Activated CD4-positive, alpha-beta T cell treated with anti-CD3 and anti-CD28 coated beads, Interleukin-10, Interleukin-2, amounts not matched to agents 100 ng/mL and 50 ng/mL, durations not matched to agents 16 hours and 8 hours (primary cell): Measurements from ENCODE around the gene SGO2.
"Not testable (repeated sequence)": the region's sequence is repeated elsewhere in the genome, so short reads cannot be mapped to it uniquely, and the experiment has no call there.

Source experiments
- DNase-seq: peaks from one replicate; pipeline ENCODE4 v3.0.0-alpha.2; 2020

The SGO2 gene

DNA sequence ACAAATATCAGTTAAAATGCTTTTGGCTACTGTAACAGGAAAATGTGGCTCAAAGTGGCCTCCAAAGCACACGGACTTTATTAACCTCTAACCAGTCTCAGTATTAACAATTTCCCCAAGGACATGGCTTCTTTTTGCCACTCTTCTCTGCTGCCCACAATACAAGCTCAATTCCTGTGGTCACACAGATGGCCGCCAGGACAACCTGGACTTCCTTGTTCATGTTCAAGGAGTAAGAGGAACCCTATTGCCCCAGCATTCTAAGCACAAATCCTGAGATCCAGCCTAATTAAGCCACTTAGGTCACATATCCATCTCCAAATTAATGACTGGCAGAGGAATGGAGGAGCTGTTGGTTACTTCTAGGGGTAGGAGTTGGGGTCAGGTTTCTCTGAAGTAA lies 98.0 kb downstream of the SGO2 start:
- no peak for DNase-seq

- DNase-seq = no peak
Measured at GRCh38 chr2:200624658-200625057, 98.7 kb downstream of the SGO2 start.

GRCh38 chr2:200625282-200625681 lies 99.3 kb downstream of the SGO2 start:
- DNase-seq = no peak

DNA sequence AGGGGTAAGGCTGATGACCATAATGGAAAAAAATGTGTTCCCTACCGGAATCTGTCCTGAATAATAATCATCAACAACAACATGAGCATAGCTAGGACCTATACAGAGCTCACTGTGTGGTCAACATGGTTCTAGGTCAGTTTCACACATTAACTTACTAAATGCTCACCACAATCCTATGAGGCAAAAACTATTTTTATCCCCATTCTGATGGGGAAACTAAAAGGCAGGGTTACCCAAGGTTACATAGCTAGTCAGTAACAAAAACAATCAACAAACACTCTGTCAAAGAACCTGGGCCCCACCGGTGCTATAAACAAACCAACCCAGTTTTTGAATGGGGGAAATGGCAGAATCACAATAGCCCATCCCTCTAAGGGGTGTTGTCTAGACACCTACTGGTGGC lies 100.0 kb downstream of the SGO2 start:
- DNase-seq = no peak

- no peak for DNase-seq
Measured at GRCh38 chr2:200627110-200627770, 101.2 kb downstream of the SGO2 start.

DNA sequence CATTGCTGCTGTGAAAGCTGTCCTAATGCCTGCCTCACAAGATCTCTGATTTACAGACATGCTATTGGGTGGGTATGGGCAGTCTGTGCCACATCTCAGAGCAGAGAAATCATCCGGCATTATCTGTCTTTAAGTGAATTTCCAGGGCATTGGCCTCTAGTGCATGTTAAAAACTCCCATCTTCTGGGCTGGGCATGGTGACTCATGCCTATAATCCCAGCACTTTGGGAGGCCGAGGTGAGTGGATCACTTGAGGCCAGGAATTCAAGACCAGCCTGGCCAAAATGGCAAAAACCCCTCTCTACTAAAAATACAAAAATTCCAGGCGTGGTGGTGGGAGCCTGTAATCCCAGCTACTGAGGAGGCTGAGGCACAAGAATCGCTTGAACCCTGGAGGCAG lies 102.5 kb downstream of the SGO2 start:
- not testable (repeated sequence) for DNase-seq

DNA sequence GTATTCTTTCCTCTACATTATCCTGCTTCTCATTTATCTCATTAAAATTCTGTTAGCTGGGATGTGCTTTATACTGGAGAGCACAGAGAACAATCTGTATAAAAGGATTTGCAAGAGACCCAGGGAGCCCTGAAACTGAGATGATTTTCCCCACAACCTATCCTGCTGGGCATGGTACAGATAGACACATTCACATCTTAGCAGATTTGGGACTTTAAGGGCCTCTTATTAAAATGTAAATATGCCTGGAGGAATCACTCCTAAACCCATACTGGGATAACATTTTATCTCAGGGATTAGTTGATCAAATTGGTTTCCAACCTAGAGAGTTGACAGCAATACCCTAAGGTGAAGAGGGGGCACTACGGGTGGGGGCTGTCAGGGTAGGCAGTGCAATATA lies 105.3 kb downstream of the SGO2 start:
- DNase-seq = no peak
